Tibial nerve (tissue), 4 donors: ENCODE measurements around the gene NFKBIB. TPM values are rescaled to one million over a fixed set of nuclear protein-coding genes. Genes with fewer than 3 reads are reported as not detected.

ENCODE experiments used
- DNase-seq, 2 donors: peaks; one replicate each; pipeline ENCODE4 v3.0.0-alpha.2; 2019; ENCODE audit warnings: low spot score in 2 of 2
- H3K27ac ChIP-seq, 4 donors: fragments of 200-600 bp; sonication (generic) in 3 of 4; one replicate each; pipeline ENCODE4 v1.5.1; 2017 to 2019; ENCODE audit warnings: mild to moderate bottlenecking in 1 of 4
- H3K27me3 ChIP-seq, 2 donors: fragments of 200-600 bp; sonication (generic) in 1 of 2; one replicate each; pipeline versions ENCODE4 v1.5.1 to v1.6.0; 2017 to 2019
- H3K36me3 ChIP-seq, 3 donors: fragments of 200-600 bp; sonication (generic); one replicate each; pipeline ENCODE4 v1.5.1; 2018 to 2019
- H3K4me1 ChIP-seq, 4 donors: fragments of 200-600 bp; sonication (generic) in 3 of 4; one replicate each; pipeline ENCODE4 v1.5.1; 2017 to 2019
- H3K4me3 ChIP-seq, 4 donors: fragments of 200-600 bp; sonication (generic) in 3 of 4; one replicate each; pipeline ENCODE4 v1.5.1; 2017 to 2019; ENCODE audit warnings: mild to moderate bottlenecking in 1 of 4, moderate library complexity in 1 of 4
- H3K9me3 ChIP-seq, 4 donors: fragments of 200-600 bp; sonication (generic) in 3 of 4; one replicate each; pipeline ENCODE4 v1.5.1; 2017 to 2019
- CTCF ChIP-seq, 5 experiments: fragments of 200-600 bp in 3 of 5; fragments of 450-650 bp in 2 of 5; sonication (generic) in 3 of 5; IDR thresholded peaks; one replicate each; pipeline ENCODE4 v1.5.1; 2016 to 2019; ENCODE audit warnings: antibody characterized with exemption in 5 of 5, mild to moderate bottlenecking in 3 of 5, moderate library complexity in 2 of 5
- EP300 ChIP-seq, 2 donors: sonication (generic); formaldehyde crosslinking; IDR thresholded peaks; one replicate each; pipeline ENCODE4 v1.6.1; 2017; ENCODE audit warnings: antibody characterized with exemption in 2 of 2, mild to moderate bottlenecking in 1 of 2
- POLR2A ChIP-seq, 2 donors: fragments of 450-650 bp; IDR thresholded peaks; one replicate each; pipeline ENCODE4 v1.6.1; 2017; ENCODE audit warnings: antibody characterized with exemption in 2 of 2, mild to moderate bottlenecking in 2 of 2, moderate library complexity in 2 of 2
- WGBS, 2 donors: methylation state at CpG; one replicate each; pipeline ENCODE4 v1.1.5; 2018; 5-methylcytosine and 5-hydroxymethylcytosine counted together
- total RNA-seq, 4 donors: library from RNA; depleted of rRNA; stranded (reverse); fragments of >200 nt; gene quantifications; one replicate each; pipeline ENCODE4 v1.1.0, GENCODE V29; 2016

The NFKBIB gene
- total RNA-seq, 4 donors from 2014 or later, result 16.0 to 33.0 (median 25.2) TPM

- 80 to 86% methylated on average over 11 to 12 of the region's 13 CpGs for WGBS, 2 donors
- no peaks in the 10 kb centered on the region for H3K9me3 ChIP-seq
- H3K27me3 ChIP-seq, result no peaks in the 10 kb centered on the region
- H3K4me3 ChIP-seq, result no peak overlapping the region
- no peak overlapping the region for H3K27ac ChIP-seq
- DNase-seq, result no peak
- TF ChIP-seq CTCF (IDR thresholded peaks at IDR 0.05) (no peak), POLR2A (IDR thresholded peaks at IDR 0.05) (no peak), EP300 (IDR thresholded peaks at IDR 0.05) (no peak)
- H3K36me3 ChIP-seq, result peaks cover 0 to 35% (median 0%) of the 10 kb centered on the region in 3 donors
- no peaks in the 10 kb centered on the region for H3K4me1 ChIP-seq
Observed at GRCh38 chr19:38917921-38918491, 18.2 kb downstream of the NFKBIB start.

- Histone ChIP-seq H3K27me3 (no peaks in the 10 kb centered on the region), H3K4me1 (no peaks in the 10 kb centered on the region), H3K4me3 (no peak overlapping the region), H3K27ac (no peak overlapping the region), H3K36me3 (peaks cover 0 to 37% (median 0%) of the 10 kb centered on the region in 3 donors), H3K9me3 (no peaks in the 10 kb centered on the region)
- 86 to 95% methylated on average over 8 to 10 of the region's 10 CpGs for WGBS, 2 donors
- no peak for DNase-seq
- TF ChIP-seq CTCF (IDR thresholded peaks at IDR 0.05), result no peak
- TF ChIP-seq EP300 (IDR thresholded peaks at IDR 0.05), result no peak
- no peak for TF ChIP-seq POLR2A (IDR thresholded peaks at IDR 0.05)
Observed at GRCh38 chr19:38918526-38918925, 18.8 kb downstream of the NFKBIB start.

GRCh38 chr19:38919837-38920601, 20.2 kb downstream of the NFKBIB start:
- no peak for DNase-seq
- Histone ChIP-seq H3K4me1 (no peaks in the 10 kb centered on the region), H3K9me3 (no peaks in the 10 kb centered on the region), H3K36me3 (peaks cover 0 to 47% (median 0%) of the 10 kb centered on the region in 3 donors), H3K4me3 (no peak overlapping the region), H3K27me3 (no peaks in the 10 kb centered on the region), H3K27ac (no peak overlapping the region)
- TF ChIP-seq CTCF (IDR thresholded peaks at IDR 0.05) (no peak), POLR2A (IDR thresholded peaks at IDR 0.05) (no peak), EP300 (IDR thresholded peaks at IDR 0.05) (no peak)
- WGBS, 2 donors, result 60 to 62% methylated on average over 21 of the region's 21 CpGs

- DNase-seq, result no peak
- Histone ChIP-seq H3K4me1 (no peaks in the 10 kb centered on the region), H3K4me3 (no peak overlapping the region), H3K36me3 (peaks cover 0 to 47% (median 0%) of the 10 kb centered on the region in 3 donors), H3K27ac (no peak overlapping the region), H3K27me3 (no peaks in the 10 kb centered on the region), H3K9me3 (no peaks in the 10 kb centered on the region)
- TF ChIP-seq POLR2A (IDR thresholded peaks at IDR 0.05), result no peak
- no peak for TF ChIP-seq EP300 (IDR thresholded peaks at IDR 0.05)
- TF ChIP-seq CTCF (IDR thresholded peaks at IDR 0.05), result no peak
- WGBS, 2 donors, result 66 to 74% methylated on average over 11 of the region's 14 CpGs
Observed at GRCh38 chr19:38920602-38921419, 21.0 kb downstream of the NFKBIB start.
